Gastrocnemius medialis (tissue), 4 donors: Measurements from ENCODE around the gene ALKAL2.

ENCODE experiments used
- CTCF ChIP-seq, 5 experiments: fragments of 450-650 bp in 3 of 5; fragments of 200-600 bp in 2 of 5; sonication (generic) in 2 of 5; IDR thresholded peaks in 4 of 5; conservative IDR thresholded peaks in 1 of 5; 1 replicate in 4 of 5; 2 replicates in 1 of 5; pipeline ENCODE4 v1.5.1; 2016 to 2019; ENCODE audit warnings: antibody characterized with exemption in 5 of 5, mild to moderate bottlenecking in 3 of 5, moderate library complexity in 3 of 5
- POLR2A ChIP-seq, 2 donors: fragments of 450-650 bp; IDR thresholded peaks; one replicate each; pipeline ENCODE4 v1.6.1; 2017; ENCODE audit warnings: antibody characterized with exemption in 2 of 2, mild to moderate bottlenecking in 2 of 2, moderate library complexity in 2 of 2

DNA sequence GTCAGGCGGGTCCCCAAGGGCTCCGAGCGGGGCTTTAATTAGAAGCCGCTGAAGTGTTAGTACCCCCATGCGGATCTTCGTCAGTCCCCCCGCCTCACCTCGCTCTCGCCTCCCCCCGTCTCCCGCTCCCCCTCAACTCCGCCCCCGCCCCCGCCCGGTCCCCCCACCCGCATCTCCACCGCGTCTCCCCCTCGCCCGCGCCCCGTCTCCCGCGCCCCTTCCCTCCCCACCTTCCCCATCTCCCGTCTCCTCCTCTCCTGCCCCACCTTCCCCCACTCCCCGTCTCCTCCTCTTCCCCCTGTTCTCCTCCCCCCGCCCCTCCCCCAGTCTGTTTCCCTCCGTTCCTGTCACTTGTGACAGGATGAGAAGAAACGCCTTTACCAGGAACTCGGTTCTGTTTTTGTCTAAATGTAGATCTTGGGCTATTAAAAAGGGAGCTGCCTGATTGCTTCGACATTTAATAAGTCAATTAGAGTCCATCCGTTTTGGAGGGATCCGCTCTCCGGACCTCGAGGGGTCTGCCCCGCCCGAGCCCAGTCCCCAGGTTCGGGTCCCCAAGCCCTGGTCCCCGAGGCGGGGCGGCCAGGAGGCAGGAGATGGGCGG lies 969 bp upstream of the ALKAL2 start:
- TF ChIP-seq CTCF (IDR thresholded peaks at IDR 0.05 in 4 of 5, conservative IDR thresholded peaks at IDR 0.05 in 1 of 5), result no peak
- TF ChIP-seq POLR2A (IDR thresholded peaks at IDR 0.05), result no peak
